Eye (tissue), 1 donor: ENCODE results near the gene GSTT2B.
"Not testable (repeated sequence)": the region's sequence is repeated elsewhere in the genome, so short reads cannot be mapped to it uniquely, and the experiment has no call there.

Experiments used
- DNase-seq: peaks from one replicate; pipeline ENCODE4 v3.0.0-alpha.2; 2015

Gene GSTT2B

DNA sequence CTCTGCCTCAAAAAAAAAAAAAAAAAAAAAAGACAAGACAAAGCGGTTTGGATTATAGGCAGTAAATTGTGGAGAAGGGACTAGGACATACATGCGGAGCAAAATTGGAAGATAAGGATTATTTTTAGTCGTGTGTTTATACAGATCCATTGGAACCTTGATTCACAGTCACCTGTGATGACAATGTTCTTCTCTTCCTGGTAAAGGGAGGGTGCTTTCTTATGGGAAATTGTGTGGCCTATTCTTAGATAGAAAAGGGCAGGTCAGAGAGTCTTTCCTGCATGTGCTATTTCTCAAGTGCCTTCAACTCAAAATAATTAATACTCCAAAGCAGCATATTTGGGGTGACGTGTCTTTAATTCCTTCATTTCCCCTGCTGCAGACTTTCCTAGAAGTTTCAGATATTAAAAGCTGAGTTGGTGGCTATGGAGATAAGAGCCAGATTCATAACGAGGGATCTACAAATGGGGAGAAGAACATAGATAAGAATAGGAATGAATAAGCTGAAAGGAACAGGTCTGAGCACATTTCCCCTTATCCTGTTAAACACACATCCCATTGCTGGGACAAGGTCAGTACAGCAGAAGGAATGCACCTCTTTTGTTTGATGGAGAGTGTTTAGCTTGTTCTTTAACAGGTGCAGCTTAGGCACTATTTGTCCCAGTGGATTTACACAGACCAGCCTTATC lies 22.5 kb downstream of the GSTT2B start:
- no peak for DNase-seq

GRCh38 chr22:23926561-23926960 lies 34.4 kb downstream of the GSTT2B start:
- DNase-seq, result no peak

GRCh38 chr22:23925020-23925606 lies 35.9 kb downstream of the GSTT2B start:
- DNase-seq, result no peak

DNA sequence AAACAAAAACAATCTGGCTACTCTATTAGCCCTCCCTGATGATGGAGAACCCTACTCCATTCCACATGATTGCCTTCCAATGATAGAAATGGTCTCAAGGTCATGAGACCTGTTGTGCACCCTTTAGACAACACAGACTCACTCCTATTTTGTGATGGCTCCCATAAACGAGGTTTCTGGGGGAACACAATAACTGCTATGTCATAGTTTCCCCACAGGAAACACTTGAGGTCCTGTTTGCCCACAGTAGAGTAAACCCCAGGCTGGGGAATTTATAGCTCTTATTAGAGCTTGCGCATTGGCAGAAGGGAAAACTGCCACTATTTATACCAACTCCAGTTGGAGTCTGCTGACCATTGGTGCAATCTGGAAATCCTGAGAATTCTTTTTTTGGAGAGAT lies 38.1 kb downstream of the GSTT2B start:
- no peak for DNase-seq

DNA sequence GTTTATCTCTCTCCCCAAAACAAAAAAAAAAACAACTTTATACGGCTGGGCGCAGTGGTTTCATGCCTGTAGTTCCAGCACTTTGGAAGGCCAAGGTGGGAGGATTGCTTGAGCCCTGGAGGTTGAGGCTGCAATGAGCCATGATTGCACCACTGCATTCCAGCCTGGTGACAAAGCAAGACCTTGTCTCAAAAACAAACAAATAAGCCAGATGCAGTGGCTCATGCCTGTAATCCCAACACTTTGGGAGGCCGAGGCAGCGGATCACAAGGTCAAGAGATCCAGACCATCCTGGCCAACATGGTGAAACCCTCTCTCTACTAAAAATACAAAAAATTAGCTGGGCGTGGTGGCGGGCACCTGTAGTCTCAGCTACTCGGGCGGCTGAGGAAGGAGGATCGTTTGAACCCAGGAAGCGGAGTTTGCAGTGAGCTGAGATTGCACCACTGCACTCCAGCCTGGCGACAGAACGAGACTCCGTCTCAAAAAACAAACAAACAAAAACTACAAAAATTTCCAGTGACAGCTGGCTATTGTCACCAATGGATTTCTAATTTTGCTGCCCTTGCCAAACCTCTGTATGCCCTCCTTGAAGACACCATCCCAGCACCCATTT lies 39.3 kb downstream of the GSTT2B start:
- not testable (repeated sequence) for DNase-seq

GRCh38 chr22:23920267-23920611 lies 40.8 kb downstream of the GSTT2B start:
- DNase-seq, result not testable (repeated sequence)

DNA sequence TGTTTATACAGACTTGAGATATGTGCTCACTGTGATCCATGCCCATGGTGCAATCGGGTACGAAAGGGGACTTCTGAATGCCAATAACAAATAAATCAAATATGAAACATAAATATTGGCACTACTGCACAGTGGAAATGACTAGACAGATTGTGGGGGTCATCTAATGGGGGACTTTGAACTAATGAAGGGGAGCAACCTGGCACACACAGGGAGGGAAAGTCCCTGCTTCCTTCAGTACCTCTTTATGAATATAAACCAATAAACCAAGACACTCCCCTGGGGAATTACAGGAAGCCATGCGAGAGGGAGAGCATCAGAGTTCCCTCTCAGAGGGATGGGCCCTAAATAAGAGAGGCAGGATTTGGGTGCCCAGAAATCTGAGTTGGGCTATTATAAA lies 45.7 kb downstream of the GSTT2B start:
- no peak for DNase-seq

GRCh38 chr22:23913661-23914353 lies 47.2 kb downstream of the GSTT2B start:
- peak; percentile 99 for DNase-seq

DNA sequence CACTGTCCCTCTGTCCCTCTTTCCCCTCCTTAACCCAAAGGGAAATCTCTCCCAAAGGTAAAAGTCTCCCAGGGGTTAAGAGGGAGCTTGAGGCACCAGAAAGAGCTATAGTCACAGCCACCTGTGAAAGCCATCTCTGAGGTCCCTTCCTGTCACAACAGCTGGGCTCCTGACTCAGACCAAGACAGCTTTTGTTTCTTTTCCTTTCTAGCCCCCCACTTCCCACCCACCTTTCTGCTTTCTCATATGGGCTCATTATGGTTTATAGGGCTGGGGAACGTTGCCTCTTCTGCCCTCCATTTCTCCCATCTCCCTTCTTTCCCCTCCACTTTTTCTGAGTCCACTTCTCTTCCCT lies 47.7 kb downstream of the GSTT2B start:
- DNase-seq, result no peak

- no peak for DNase-seq
These were observed 48.6 kb downstream of the GSTT2B start for GRCh38 chr22:23912293-23912903.

DNA sequence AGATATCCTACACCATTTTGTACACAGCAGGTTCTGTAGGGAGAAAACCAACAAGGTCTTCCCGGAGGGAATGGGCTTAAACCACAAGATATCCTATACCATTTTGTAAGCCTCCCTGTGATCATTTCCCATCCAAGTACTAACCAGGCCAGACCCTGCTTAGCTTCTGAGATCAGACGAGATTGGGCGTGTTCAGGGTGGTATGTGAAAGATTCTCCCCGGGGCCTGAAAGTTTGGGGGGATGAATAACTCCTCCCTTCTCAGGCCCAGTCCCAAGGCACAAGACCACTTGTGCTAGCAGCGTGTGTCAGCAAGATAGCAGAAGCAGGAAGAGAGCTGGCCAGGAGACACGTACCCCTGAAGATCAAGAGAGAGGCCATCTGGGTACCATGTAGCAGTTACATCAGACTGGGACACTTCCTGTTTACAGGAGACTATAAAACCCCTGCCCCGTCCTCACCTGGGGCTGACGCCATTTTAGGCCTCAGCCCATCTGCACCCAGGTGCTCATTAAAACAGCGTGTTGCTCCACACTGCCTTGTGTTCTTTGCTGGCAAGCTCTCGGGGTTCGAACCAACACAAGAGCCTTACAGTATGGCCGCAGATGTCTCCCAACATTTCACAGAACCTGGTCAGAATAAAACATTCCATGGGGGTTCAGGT lies 49.5 kb downstream of the GSTT2B start:
- DNase-seq, result no peak

DNA sequence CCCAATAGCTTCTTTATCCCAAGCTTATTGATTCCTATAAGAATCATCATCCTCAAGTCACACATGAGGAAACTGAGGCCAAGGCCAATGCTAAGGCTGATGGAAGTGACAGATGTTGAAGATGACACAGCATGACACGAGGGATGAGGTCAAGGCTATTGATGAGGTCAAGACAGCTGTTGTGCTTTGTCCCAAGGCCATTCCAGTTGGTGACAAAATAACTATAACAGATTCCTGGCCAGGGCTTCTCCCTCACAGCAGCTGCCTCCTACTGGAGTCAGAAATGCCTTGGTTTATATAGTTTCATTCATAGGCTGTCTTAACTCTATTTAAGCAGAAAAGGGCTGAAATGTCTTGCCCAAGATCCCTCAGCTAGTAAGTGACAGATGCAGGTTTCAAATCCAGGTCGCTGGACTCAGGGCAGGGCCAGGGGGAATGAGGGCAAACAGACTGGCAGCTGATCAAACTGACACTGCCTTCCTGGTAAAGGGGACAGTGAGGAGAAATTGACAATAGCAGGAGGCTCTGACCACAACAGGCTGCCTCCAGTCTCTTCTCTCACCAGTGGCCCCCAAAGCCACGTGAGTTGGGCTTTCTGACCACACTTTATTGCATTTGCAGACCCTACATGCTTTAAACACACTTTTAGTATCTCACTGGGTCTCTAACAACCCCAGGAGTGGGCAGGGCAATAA lies 50.4 kb downstream of the GSTT2B start:
- peak; percentile 51 for DNase-seq

- no peak for DNase-seq
These were observed 51.6 kb downstream of the GSTT2B start for GRCh38 chr22:23909296-23909898.

DNA sequence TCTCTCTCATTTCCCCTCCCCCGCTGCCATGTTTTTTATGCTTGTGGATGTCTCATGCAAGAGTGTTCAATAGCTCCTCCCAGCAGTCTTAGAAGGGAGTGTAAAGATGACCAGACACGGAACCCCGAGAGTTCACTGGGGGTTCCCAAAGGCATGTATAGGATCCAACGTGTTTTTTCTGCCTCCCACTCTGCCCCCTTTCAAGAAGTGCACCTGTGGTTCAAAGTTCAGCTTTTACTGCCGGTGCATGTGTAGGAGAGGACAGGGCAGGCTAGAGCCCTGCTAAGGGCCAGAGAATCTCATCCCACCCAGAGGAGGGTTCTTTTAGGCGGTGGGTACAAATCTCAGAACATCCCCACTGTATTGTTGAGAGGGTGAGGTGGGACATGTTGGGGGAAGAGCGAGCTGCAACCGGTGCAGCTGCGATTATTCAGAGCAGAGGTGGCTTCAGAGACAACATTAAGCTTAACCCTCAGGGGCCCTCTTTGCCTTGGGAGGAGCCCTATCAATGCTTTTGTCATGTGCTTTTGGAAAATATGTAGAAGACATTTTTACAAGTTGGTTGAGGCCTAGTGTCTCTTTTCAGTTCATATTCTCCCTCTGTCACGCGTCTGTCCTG lies 52.3 kb downstream of the GSTT2B start:
- DNase-seq, result no peak

- DNase-seq, result not testable (repeated sequence)
These were observed 53.6 kb downstream of the GSTT2B start for GRCh38 chr22:23907423-23907822.
